AG08396 (cell line): ENCODE data around the gene TCF25.
"Not testable (repeated sequence)": the region's sequence is repeated elsewhere in the genome, so short reads cannot be mapped to it uniquely, and the experiment has no call there.

Experiments
- DNase-seq: peaks from one replicate; pipeline ENCODE4 v3.0.0; 2012; ENCODE audit warnings: low spot score, mixed read lengths

The TCF25 gene

GRCh38 chr16:89903908-89904515 lies 30.6 kb downstream of the TCF25 start:
- no peak for DNase-seq

- DNase-seq = no peak
Observed at GRCh38 chr16:89904606-89905510, 31.5 kb downstream of the TCF25 start.

- no peak for DNase-seq
Observed at GRCh38 chr16:89905511-89906139, 32.2 kb downstream of the TCF25 start.

GRCh38 chr16:89906140-89907025 lies 33.0 kb downstream of the TCF25 start:
- no peak for DNase-seq

GRCh38 chr16:89907055-89907814 lies 33.8 kb downstream of the TCF25 start:
- DNase-seq = no peak

- no peak for DNase-seq
Observed at GRCh38 chr16:89908236-89908635, 34.8 kb downstream of the TCF25 start.

GRCh38 chr16:89909777-89910716 lies 36.7 kb downstream of the TCF25 start:
- peak; percentile 88 for DNase-seq

GRCh38 chr16:89910717-89911354 lies 37.4 kb downstream of the TCF25 start:
- no peak for DNase-seq

- no peak for DNase-seq
Observed at GRCh38 chr16:89911375-89911774, 38.0 kb downstream of the TCF25 start.

- no peak for DNase-seq
Observed at GRCh38 chr16:89912143-89912542, 38.8 kb downstream of the TCF25 start.

GRCh38 chr16:89912627-89913026 lies 39.2 kb downstream of the TCF25 start:
- DNase-seq = no peak

GRCh38 chr16:89913408-89914387 lies 40.3 kb downstream of the TCF25 start:
- DNase-seq = no peak

- DNase-seq = not testable (repeated sequence)
Observed at GRCh38 chr16:89914642-89915285, 41.4 kb downstream of the TCF25 start.

GRCh38 chr16:89915303-89916232 lies 42.2 kb downstream of the TCF25 start:
- no peak for DNase-seq

GRCh38 chr16:89917773-89918452 lies 44.5 kb downstream of the TCF25 start:
- peak; percentile 75 for DNase-seq
